D721Med (cell line): Measurements from ENCODE around the gene ADARB2.

Experiments
- DNase-seq: peaks from one replicate; pipeline ENCODE4 v3.0.0; 2011; ENCODE audit warnings: low spot score; ENCODE audit not compliant: insufficient read length
- FAIRE-seq: peaks from 2 replicates; lab custom pipeline; 2011; peaks lifted over from hg19 to GRCh38; lab: Jason Lieb, UNC
- TF ChIP-seq, protein P1 (sequence below): IDR thresholded peaks from 2 replicates; pipeline ENCODE4 v1.5.1; 2012; ENCODE audit warnings: mild to moderate bottlenecking, control low read depth; ENCODE audit not compliant: insufficient read depth; ENCODE audit errors: missing control alignments

Gene ADARB2

DNA sequence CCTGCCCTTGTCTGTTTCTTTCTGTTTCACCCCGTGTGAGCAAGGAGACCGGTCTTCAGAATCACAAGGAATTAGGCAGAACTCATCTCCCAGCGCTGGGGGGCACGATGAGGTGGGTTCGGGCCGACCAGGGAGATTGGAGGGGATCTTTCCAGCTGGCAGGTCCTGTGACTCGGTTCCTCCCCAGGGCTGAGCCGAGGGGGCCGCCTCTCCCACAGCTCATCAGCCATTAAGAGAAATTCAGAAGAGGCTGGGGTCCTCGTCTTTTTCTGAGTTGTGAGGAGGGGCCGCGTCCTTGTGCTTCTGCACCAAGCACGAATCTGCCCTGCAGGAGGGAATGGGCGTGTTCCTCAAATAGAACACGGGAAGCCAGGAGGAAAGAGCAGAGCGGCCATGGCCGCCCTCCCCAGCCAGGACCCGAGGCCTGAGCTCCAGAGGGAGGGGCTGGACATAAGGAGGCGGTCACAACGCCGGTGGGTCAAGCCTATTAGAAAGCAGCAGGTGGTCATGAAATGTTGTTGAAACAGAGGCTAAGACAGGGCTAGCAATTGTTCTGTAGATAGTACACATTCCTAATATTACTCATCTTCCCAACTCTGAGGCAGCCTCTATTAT is 125.3 kb downstream of the ADARB2 start:
- no peak for DNase-seq
- FAIRE-seq: no peak
- TF ChIP-seq, protein P1, sequence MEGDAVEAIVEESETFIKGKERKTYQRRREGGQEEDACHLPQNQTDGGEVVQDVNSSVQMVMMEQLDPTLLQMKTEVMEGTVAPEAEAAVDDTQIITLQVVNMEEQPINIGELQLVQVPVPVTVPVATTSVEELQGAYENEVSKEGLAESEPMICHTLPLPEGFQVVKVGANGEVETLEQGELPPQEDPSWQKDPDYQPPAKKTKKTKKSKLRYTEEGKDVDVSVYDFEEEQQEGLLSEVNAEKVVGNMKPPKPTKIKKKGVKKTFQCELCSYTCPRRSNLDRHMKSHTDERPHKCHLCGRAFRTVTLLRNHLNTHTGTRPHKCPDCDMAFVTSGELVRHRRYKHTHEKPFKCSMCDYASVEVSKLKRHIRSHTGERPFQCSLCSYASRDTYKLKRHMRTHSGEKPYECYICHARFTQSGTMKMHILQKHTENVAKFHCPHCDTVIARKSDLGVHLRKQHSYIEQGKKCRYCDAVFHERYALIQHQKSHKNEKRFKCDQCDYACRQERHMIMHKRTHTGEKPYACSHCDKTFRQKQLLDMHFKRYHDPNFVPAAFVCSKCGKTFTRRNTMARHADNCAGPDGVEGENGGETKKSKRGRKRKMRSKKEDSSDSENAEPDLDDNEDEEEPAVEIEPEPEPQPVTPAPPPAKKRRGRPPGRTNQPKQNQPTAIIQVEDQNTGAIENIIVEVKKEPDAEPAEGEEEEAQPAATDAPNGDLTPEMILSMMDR: no peak

DNA sequence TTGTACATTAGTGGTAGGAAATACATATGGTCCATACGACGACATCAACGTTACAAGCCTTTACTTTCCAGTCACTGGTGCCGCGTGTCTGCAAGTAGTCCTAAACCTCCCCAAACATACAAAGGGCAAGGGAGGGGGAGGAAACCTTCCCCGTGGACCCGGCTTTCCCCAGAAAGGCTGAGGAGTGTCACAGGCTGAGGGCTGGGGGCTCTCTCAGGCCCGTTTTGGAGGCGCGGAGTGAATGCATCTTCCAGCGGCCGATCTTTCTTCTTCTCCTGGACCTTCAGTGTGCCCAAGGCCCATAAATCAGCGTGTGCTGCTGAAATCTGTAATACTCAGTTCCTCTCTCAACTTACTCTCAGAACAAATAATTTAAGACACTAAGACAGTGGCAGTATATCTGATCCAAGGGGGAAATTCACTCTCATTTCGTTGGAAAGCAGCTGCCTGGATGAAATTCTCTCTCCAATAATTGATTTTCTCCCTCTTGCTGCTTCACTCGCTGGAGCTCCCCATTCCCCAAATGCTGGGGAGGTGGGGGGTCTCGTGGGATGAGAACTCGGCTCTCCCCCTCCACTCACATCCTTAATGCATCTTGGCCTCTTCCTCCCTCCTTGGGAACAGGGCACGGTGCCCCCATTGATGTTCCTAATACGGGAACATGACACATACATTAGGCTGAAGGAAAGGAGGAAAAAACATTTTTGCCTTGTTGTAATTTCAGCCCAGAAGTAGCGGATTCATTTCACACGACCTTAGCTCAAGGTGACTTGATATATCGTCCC is 126.1 kb downstream of the ADARB2 start:
- DNase-seq (no peak), FAIRE-seq (no peak)
- TF ChIP-seq, protein P1: no peak

DNA sequence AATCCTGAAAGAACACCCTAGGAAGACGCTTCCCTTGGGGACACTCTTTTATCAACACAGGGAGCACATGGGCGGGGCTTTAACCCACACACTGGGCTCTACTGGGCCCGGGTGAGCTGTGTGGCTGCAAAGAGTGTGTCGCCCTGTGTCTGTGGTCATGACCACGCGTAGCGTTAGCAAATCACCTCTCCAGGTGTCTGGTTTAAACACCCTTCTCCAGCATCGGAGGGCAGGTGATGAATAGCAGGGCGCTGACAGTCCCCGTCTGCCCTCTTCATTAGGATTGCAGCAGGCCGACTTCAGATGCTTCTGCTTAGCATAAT is 127.7 kb downstream of the ADARB2 start:
- TF ChIP-seq, protein P1: no peak
- FAIRE-seq (no peak), DNase-seq (no peak)

DNA sequence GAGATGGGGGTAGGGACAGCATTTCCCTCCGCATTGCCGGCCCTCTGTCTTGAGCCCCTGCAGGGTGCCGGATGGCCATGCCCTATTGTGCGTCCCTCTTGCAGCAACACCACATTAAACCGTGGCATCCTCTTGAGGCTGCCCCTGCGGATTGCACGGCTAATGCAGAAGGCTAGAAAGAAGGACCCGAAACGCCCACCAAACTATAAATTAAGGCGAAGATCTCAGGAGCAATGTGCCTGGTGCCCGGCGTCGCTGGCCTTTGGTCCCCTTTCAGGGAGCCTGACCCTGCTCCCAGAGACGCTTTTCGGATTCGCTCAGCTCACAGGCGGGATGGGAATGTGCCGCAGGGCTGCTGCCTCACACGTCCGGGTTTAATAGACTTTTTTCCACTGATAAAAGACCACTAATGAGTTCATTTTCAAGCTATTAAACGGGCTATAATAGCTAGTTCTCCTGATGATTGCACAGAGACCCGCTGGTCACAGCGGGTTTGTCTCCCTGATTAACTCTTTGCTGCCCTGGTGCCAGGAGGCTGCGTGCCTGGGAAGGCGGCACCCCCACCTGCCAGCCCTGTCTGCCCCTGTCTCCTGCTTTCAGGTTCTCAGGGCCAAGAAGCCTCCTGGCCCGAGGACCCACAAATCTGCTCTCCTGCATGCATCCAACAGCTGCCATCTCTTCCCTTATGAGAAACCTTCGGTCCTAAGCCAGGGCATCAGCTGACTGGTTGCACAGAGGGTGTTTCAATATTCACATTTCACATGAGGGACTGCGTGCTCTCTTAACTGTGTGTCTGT is 128.3 kb downstream of the ADARB2 start:
- no peak for FAIRE-seq
- no peak for DNase-seq
- TF ChIP-seq, protein P1: no peak

DNA sequence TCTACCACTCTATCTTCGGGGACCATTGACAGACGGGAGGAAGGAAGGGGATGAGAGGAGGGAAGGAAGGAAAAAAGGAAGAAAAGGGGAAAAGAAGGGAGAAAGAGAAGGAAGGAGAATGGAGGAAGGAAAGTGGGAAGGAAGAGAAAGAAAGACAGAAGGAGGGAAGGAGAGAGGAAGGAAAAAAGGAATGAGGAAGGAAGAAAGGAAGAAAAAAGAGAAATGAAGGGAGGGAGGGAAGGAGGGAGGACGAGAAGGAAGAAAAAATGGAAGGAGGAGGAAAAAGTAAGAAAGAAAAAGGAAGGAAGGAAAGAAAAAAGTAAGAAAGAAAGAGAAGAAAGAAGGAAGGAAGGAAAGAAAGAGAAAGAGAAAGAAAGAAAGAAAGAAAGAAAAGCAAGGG is 128.9 kb downstream of the ADARB2 start:
- no peak for FAIRE-seq
- no peak for DNase-seq
- TF ChIP-seq, protein P1: no peak

DNA sequence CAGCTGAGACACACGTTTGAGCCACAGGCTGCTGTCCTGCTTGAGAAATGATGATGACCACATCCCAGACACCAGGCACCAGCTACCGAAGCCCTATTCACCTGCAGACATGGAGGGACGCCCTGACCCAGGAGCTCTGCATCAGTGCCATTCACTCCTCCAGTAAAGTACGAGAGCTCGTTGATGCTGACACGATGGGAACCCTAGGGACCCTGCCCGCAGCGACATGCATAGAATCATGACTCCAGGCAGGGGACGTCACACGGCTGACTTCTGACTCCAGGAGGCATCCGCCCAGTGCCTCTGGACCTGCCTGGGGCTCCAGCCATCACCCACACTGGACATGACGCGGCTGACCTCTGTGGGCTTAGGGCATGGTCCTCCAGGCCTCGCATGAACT is 129.9 kb downstream of the ADARB2 start:
- no peak for DNase-seq
- TF ChIP-seq, protein P1: no peak
- FAIRE-seq: no peak
